Esophagus squamous epithelium (tissue), 4 donors: ENCODE measurements around the gene ENDOU.

Source experiments
- CTCF ChIP-seq, 6 experiments: fragments of 450-650 bp in 4 of 6; fragments of 200-600 bp in 2 of 6; sonication (generic) in 2 of 6; IDR thresholded peaks; one replicate each; pipeline ENCODE4 v1.5.1; 2016 to 2019; ENCODE audit warnings: antibody characterized with exemption in 6 of 6, mild to moderate bottlenecking in 4 of 6, moderate library complexity in 4 of 6
- POLR2A ChIP-seq, 4 donors: fragments of 450-650 bp; IDR thresholded peaks; one replicate each; pipeline ENCODE4 v1.6.1; 2017; ENCODE audit warnings: antibody characterized with exemption in 4 of 4, mild to moderate bottlenecking in 4 of 4, moderate library complexity in 3 of 4

- no peak for TF ChIP-seq CTCF (IDR thresholded peaks at IDR 0.05)
- no peak for TF ChIP-seq POLR2A (IDR thresholded peaks at IDR 0.05)
Measured at GRCh38 chr12:47715877-47716548, 9.3 kb downstream of the ENDOU start.
